PC-3 (cell line): ENCODE measurements around the gene SARDH.

Experiments used
- CTCF ChIP-seq: fragments of 300-600 bp; sonication (generic); conservative IDR thresholded peaks from 2 replicates; pipeline ENCODE4 v1.5.1; 2017; ENCODE audit warnings: antibody characterized with exemption, low read depth, mild to moderate bottlenecking, low read length
- EZH2 ChIP-seq: fragments of 300-600 bp; sonication (generic); IDR thresholded peaks from one replicate; pipeline ENCODE4 v1.6.1; 2017; ENCODE audit warnings: antibody characterized with exemption, mild to moderate bottlenecking, low read length; ENCODE audit not compliant: unreplicated experiment
- EZH2phosphoT487 ChIP-seq: fragments of 300-600 bp; sonication (generic); IDR thresholded peaks from 2 replicates; pipeline ENCODE4 v1.6.1; 2018; ENCODE audit warnings: mild to moderate bottlenecking, antibody characterized with exemption, low read length, borderline replicate concordance

DNA sequence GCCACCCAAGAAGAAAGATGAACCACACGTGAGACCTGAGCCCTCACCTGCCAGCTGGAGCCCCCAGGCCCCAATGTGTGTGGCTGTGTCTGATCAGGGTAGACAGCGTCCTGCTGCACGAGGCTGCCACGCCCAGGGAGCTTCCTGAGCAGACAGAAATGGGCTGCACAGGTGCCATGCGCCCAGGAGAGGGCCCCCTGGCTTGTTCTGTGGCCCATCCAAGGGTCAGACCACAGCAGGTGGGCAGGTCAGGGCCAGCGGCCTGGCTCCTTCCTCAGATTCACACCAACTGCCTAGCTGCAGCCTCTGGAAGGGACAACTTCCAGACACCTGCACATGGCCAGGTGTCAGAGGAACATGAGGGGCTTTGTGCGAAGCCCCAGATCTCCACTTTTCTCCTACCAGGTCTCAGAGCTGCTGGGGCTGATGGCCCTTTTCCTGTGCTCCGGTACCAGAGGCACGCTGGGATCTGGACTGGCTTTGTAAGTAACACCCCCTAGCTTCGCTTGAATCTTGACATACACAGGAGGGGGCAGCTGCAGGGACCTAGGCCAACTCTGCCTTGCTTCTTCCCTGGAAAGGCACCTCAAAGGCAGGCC, 10.8 kb downstream of the SARDH start:
- TF ChIP-seq CTCF (0 out of 2 replicates have a peak, but pooled peaks have one; percentile 20), EZH2phosphoT487 (no peak), EZH2 (no peak)
